ENCODE measurements around the gene HSPB7. TPM values are rescaled to one million over a fixed set of nuclear protein-coding genes. Genes with fewer than 3 reads are reported as not detected.

The HSPB7 gene
- total and polyA plus RNA-seq, 2 of the 8 experiments (the other 6 are each of a cell fraction or from before 2014, with no cell fraction given): not detected

DNA sequence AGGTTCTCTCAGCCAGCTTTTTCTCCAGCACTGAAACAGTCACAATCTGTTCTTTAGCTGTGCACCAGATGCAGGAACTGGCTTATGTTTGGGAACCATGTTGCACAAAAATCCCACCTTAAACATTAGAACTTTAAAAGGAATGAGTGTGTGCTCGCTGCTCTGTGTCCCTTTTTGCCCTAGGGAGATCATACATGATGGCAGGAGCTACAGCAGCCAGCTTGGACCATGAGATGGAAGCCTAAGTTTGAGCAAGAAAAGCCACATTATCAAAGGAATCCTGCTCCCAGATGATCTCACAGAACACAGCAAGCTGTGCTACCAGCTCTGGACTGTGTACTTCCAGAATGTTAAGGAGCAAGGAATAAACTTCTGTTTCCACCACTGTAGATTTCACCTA lies 45.4 kb downstream of the HSPB7 start:
- H2BK120ac ChIP-seq (replicated peaks; ENCODE audit: low read depth, low read length): no peak overlapping the region
- H3K27me3 ChIP-seq (replicated peaks in 1 of 4; ENCODE audit: control insufficient read depth in 3 of 4, extremely low read depth in 1 of 4, insufficient read depth in 3 of 4, low read length in 3 of 4): no peaks in the 10 kb centered on the region
- peaks cover 0 to 3% of the 10 kb centered on the region in 2 experiments for H4K20me1 ChIP-seq (replicated peaks in 1 of 2; ENCODE audit: control insufficient read depth in 1 of 2, insufficient read depth in 2 of 2, low read length in 2 of 2)
- H2BK20ac ChIP-seq (ENCODE audit: low read length): no peak overlapping the region
- no peak overlapping the region for H2BK15ac ChIP-seq (ENCODE audit: low read length)
- POLR2A ChIA-PET (ENCODE audit: partially characterized antibody): interaction anchor here (0.6 to 1.6 kb wide), 2 partner anchors 8 to 10 kb away, joined by 3 to 4 read pairs; no protein-coding TSS in a partner anchor
- no peak overlapping the region for H4K91ac ChIP-seq (replicated peaks; ENCODE audit: insufficient read length, low read length)
- peaks cover 0 to 16% (median 8%) of the 10 kb centered on the region in 4 experiments; a peak in 6 of 8 replicates for H3K36me3 ChIP-seq (ENCODE audit: control insufficient read depth in 2 of 4, insufficient read depth in 4 of 4, low read length in 3 of 4)
- H3K18ac ChIP-seq (ENCODE audit: extremely low read depth, low read length): no peak overlapping the region
- peaks cover 8% of the 10 kb centered on the region; the same call in 1 of the 2 replicates for H3K79me1 ChIP-seq (ENCODE audit: low read depth, low read length)
- WGBS, 2 experiments (ENCODE audit: extremely low coverage in 1 of 2, insufficient coverage in 1 of 2, insufficient read length in 1 of 2, insufficient replicate concordance in 2 of 2, low coverage in 1 of 2, low lambda C conversion rate in 2 of 2, missing lambda C conversion rate in 1 of 2): 100% methylated on average over 1 of the region's 1 CpG; no CpG with 5 or more reads in 1 of the 2 experiments
- H3K79me2 ChIP-seq (ENCODE audit: control insufficient read depth in 1 of 2, insufficient read depth in 2 of 2, low read length in 2 of 2): peaks cover 0 to 12% of the 10 kb centered on the region in 2 experiments; a peak in 2 of 4 replicates
- no peak overlapping the region for H3K4me2 ChIP-seq (ENCODE audit: insufficient read depth in 1 of 2, low read depth in 2 of 2, low read length in 2 of 2)
- H4K8ac ChIP-seq (ENCODE audit: extremely low read depth, insufficient read depth, low read length): no peak overlapping the region
- H3K27ac ChIP-seq (ENCODE audit: low read depth, low read length): no peak overlapping the region
- peaks cover 12 to 13% of the 10 kb centered on the region in 2 experiments for H3K9me3 ChIP-seq (ENCODE audit: insufficient read depth in 2 of 2, low read depth in 1 of 2, low read length in 1 of 2)
- no peak overlapping the region for H2AK5ac ChIP-seq (ENCODE audit: low read depth, low read length)
- FAIRE-seq (no peak), DNase-seq (ENCODE audit: low read depth in 1 of 2, low spot score in 2 of 2) (no peak)
- H3K4me1 ChIP-seq (replicated peaks in 1 of 4; ENCODE audit: control insufficient read depth in 3 of 4, insufficient read depth in 4 of 4, low read length in 3 of 4): peaks cover 0 to 4% (median 0%) of the 10 kb centered on the region in 4 experiments; a peak in 1 of 7 replicates
- no peaks in the 10 kb centered on the region for H3K23me2 ChIP-seq (ENCODE audit: low read depth, low read length)
- H2BK5ac ChIP-seq (ENCODE audit: low read depth, low read length): no peak overlapping the region
- CTCF ChIA-PET (ENCODE audit: partially characterized antibody): interaction anchor here (1.0 to 5.7 kb wide), 4 partner anchors 14 to 180 kb away, joined by 3 to 53 read pairs (median 8); no protein-coding TSS in a partner anchor
- H3K56ac ChIP-seq (replicated peaks; ENCODE audit: insufficient read length, low read depth, low read length): no peak overlapping the region
- no peak overlapping the region for H4K5ac ChIP-seq (ENCODE audit: insufficient read length, low read depth, low read length)
- no peak overlapping the region for H3K4me3 ChIP-seq (ENCODE audit: extremely low read depth in 1 of 4, insufficient read depth in 2 of 4, low read depth in 3 of 4, low read length in 4 of 4)
- no peak overlapping the region for H3K9ac ChIP-seq (replicated peaks in 1 of 4; ENCODE audit: extremely low read depth in 1 of 4, low read depth in 3 of 4, low read length in 3 of 4)
- H3K4ac ChIP-seq (replicated peaks; ENCODE audit: insufficient read length, low read depth, low read length): no peak overlapping the region
- H3K14ac ChIP-seq (ENCODE audit: insufficient read length): no peak overlapping the region
- H3K23ac ChIP-seq (ENCODE audit: insufficient read length): no peak overlapping the region
- no peak overlapping the region for H2BK12ac ChIP-seq (ENCODE audit: low read depth, low read length)
- no peak overlapping the region for H2AFZ ChIP-seq (ENCODE audit: low read length)
- TF ChIP-seq YY1 (IDR thresholded peaks at IDR 0.05; ENCODE audit: low read depth, low read length) (no peak), EGR1 (IDR thresholded peaks at IDR 0.05; ENCODE audit: borderline replicate concordance, low read depth, low read length) (no peak), TAF1 (IDR thresholded peaks at IDR 0.05; ENCODE audit: low read depth, low read length) (no peak), RNF2 (IDR thresholded peaks at IDR 0.05; ENCODE audit: borderline replicate concordance, low read depth, low read length, missing control alignments, poor library complexity, severe bottlenecking) (no peak), EZH2 (IDR thresholded peaks at IDR 0.05; ENCODE audit: low read depth, low read length, severe bottlenecking) (no peak), NRF1 (IDR thresholded peaks at IDR 0.05; ENCODE audit: low read depth, low read length) (no peak), CHD2 (IDR thresholded peaks at IDR 0.05; ENCODE audit: low read length) (no peak), CBX8 (IDR thresholded peaks at IDR 0.05; ENCODE audit: borderline replicate concordance, low read depth, low read length) (no peak), KDM1A (IDR thresholded peaks at IDR 0.05; ENCODE audit: borderline replicate concordance, low read length) (no peak)
- TF ChIP-seq, protein P1, sequence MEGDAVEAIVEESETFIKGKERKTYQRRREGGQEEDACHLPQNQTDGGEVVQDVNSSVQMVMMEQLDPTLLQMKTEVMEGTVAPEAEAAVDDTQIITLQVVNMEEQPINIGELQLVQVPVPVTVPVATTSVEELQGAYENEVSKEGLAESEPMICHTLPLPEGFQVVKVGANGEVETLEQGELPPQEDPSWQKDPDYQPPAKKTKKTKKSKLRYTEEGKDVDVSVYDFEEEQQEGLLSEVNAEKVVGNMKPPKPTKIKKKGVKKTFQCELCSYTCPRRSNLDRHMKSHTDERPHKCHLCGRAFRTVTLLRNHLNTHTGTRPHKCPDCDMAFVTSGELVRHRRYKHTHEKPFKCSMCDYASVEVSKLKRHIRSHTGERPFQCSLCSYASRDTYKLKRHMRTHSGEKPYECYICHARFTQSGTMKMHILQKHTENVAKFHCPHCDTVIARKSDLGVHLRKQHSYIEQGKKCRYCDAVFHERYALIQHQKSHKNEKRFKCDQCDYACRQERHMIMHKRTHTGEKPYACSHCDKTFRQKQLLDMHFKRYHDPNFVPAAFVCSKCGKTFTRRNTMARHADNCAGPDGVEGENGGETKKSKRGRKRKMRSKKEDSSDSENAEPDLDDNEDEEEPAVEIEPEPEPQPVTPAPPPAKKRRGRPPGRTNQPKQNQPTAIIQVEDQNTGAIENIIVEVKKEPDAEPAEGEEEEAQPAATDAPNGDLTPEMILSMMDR (IDR thresholded peaks at IDR 0.05; ENCODE audit: control extremely low read depth in 1 of 3, insufficient read depth in 1 of 3, low read depth in 1 of 3, low read length in 3 of 3): no peak
- TF ChIP-seq, protein P2, sequence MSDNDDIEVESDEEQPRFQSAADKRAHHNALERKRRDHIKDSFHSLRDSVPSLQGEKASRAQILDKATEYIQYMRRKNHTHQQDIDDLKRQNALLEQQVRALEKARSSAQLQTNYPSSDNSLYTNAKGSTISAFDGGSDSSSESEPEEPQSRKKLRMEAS (IDR thresholded peaks at IDR 0.05): no peak
